Measurements from ENCODE around the gene RPP21.

Gene RPP21

GRCh38 chr6:30394139-30394538 is 49.2 kb downstream of the RPP21 start:
- Histone ChIP-seq H2AFZ (ENCODE audit: low read depth, low read length) (no peak overlapping the region), H3K27ac (ENCODE audit: low read length) (no peak overlapping the region), H3K4me3 (ENCODE audit: low read depth in 1 of 2, low read length in 2 of 2) (no peak overlapping the region), H3K9me3 (ENCODE audit: insufficient read depth, low read length, severe bottlenecking) (no peaks in the 10 kb centered on the region), H3K4me1 (ENCODE audit: insufficient read depth, low read length) (peaks cover 3% of the 10 kb centered on the region; the same call in 1 of the 2 replicates), H3K27me3 (ENCODE audit: insufficient read depth, low read length, poor library complexity) (peaks cover 57% of the 10 kb centered on the region), H3K9ac (ENCODE audit: low read depth, low read length) (no peak overlapping the region), H3K4me2 (ENCODE audit: insufficient read depth, low read length) (no peak overlapping the region), H3K36me3 (ENCODE audit: insufficient read depth, low read length) (no peaks in the 10 kb centered on the region), H4K20me1 (ENCODE audit: insufficient read depth, low read length) (no peaks in the 10 kb centered on the region), H3K79me2 (ENCODE audit: insufficient read depth, low read length) (no peaks in the 10 kb centered on the region)
- TF ChIP-seq EZH2 (IDR thresholded peaks at IDR 0.05; ENCODE audit: borderline replicate concordance, low read depth, low read length, severe bottlenecking), result no peak
- TF ChIP-seq, protein P1, sequence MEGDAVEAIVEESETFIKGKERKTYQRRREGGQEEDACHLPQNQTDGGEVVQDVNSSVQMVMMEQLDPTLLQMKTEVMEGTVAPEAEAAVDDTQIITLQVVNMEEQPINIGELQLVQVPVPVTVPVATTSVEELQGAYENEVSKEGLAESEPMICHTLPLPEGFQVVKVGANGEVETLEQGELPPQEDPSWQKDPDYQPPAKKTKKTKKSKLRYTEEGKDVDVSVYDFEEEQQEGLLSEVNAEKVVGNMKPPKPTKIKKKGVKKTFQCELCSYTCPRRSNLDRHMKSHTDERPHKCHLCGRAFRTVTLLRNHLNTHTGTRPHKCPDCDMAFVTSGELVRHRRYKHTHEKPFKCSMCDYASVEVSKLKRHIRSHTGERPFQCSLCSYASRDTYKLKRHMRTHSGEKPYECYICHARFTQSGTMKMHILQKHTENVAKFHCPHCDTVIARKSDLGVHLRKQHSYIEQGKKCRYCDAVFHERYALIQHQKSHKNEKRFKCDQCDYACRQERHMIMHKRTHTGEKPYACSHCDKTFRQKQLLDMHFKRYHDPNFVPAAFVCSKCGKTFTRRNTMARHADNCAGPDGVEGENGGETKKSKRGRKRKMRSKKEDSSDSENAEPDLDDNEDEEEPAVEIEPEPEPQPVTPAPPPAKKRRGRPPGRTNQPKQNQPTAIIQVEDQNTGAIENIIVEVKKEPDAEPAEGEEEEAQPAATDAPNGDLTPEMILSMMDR (IDR thresholded peaks at IDR 0.05; ENCODE audit: borderline replicate concordance, extremely low read depth, low read length, poor library complexity, severe bottlenecking), result no peak
- DNase-seq (no peak), ATAC-seq (ENCODE audit: insufficient read depth, low read depth) (no peak)

All from DND-41 (cell line).